OCI-LY3 (cell line): ENCODE measurements around the gene ASPSCR1.

Source experiments
- CTCF ChIP-seq: fragments of 200-600, 300-600 bp; sonication (generic); IDR thresholded peaks from 2 replicates; pipeline ENCODE4 v1.5.1; 2014; ENCODE audit warnings: antibody characterized with exemption, low read length, low read depth
- EZH2phosphoT487 ChIP-seq: fragments of 200-600 bp; shearing (Covaris generic); IDR thresholded peaks from 2 replicates; pipeline ENCODE4 v1.6.1; 2018; ENCODE audit warnings: antibody characterized with exemption, mixed run types, low read depth

GRCh38 chr17:81998212-81998611 is 20.8 kb downstream of the ASPSCR1 start:
- TF ChIP-seq EZH2phosphoT487 (no peak), CTCF (no peak)
